GM10248 (cell line): ENCODE results near the gene DISP3.

Experiments used
- CTCF ChIA-PET: fragments of 300-600 bp; sonication (Branson Sonifier 250); formaldehyde crosslinking; extraction: SDS; loops from one replicate; lab custom pipeline; 2021; ENCODE audit warnings: antibody characterized with exemption; lab: Yijun Ruan, JAX
- POLR2A ChIA-PET: fragments of 350-650 bp; sonication (Branson Sonifier 250); formaldehyde crosslinking; extraction: SDS; loops from one replicate; lab custom pipeline; 2020; ENCODE audit warnings: antibody characterized with exemption; lab: Yijun Ruan, JAX
- DNase-seq: peaks from one replicate; pipeline ENCODE4 v3.0.0; 2012; ENCODE audit errors: extremely low spot score
- TF ChIP-seq, protein P1 (sequence below): IDR thresholded peaks from 2 replicates; pipeline ENCODE4 v1.5.1; 2012; ENCODE audit warnings: mild to moderate bottlenecking, low read depth; ENCODE audit errors: extremely low read depth, missing control alignments, control extremely low read depth

Gene DISP3

DNA sequence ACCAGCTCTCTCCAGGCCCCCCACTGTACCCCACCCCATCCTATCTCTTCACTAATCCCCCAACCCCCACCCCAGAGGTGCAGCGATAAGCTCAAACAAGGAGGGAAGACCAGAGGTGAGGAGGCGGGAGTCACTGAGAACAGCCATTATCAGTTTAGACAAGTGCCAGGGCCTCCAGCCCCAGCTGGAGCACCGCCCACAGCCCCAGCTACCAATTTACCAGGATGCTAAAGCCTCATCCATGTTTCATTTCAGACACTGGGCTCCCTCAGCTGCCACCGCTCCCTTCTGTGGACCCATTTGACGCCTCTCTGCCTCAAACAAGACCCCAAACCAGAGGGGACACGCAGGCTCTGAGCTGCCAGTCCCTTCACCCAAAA is 80.6 kb downstream of the DISP3 start:
- ChIA-PET POLR2A (no interaction called here), CTCF (interaction anchor here (1.6 kb wide), 1 partner anchor 8 kb away, joined by 3 read pairs; no protein-coding TSS in a partner anchor)
- TF ChIP-seq, protein P1, sequence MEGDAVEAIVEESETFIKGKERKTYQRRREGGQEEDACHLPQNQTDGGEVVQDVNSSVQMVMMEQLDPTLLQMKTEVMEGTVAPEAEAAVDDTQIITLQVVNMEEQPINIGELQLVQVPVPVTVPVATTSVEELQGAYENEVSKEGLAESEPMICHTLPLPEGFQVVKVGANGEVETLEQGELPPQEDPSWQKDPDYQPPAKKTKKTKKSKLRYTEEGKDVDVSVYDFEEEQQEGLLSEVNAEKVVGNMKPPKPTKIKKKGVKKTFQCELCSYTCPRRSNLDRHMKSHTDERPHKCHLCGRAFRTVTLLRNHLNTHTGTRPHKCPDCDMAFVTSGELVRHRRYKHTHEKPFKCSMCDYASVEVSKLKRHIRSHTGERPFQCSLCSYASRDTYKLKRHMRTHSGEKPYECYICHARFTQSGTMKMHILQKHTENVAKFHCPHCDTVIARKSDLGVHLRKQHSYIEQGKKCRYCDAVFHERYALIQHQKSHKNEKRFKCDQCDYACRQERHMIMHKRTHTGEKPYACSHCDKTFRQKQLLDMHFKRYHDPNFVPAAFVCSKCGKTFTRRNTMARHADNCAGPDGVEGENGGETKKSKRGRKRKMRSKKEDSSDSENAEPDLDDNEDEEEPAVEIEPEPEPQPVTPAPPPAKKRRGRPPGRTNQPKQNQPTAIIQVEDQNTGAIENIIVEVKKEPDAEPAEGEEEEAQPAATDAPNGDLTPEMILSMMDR = no peak
- no peak for DNase-seq

DNA sequence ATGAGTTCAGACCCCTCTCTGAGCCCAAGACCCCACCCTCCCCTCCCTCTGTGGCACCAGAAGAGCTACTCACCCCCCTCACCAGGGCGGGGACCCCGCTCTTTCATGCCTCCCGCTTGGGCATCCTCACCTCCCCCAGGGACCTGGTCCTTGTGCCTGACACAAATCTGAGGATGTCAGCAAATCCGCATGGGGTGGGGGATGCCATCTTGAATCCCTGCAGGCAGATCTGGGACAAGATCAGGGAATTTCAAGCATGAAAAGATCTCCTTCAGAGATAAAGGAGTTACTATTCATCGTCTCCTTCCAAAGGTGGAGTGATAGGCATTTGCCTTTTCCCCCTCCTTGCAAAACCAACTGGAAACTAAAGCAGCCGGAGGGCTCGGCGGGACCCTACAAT is 81.1 kb downstream of the DISP3 start:
- TF ChIP-seq, protein P1 = no peak
- CTCF ChIA-PET = interaction anchor here (1.6 kb wide), 1 partner anchor 9 kb away, joined by 3 read pairs; no protein-coding TSS in a partner anchor
- DNase-seq = no peak
- POLR2A ChIA-PET = no interaction called here

DNA sequence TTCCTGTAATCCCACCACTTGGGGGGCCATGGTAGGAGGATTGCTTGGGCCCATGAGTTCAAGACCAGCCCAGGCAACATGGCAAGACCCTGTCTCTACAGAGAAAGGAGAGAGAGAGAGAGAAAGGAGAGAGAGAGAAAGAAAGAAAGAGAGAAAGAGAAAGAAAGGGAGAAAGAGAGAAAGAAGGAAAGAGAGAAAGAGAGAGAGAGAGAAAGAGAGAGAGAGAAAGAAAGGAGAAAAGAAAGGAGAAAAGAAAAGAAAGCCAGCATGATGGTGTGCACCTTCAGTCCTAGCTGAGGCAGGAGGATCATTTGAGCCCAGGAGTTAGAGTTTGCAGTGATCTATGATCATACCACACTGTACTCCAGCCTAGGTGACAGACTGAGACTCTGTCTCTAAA is 82.8 kb downstream of the DISP3 start:
- no peak for DNase-seq
- ChIA-PET POLR2A (no interaction called here), CTCF (no interaction called here)
- TF ChIP-seq, protein P1 = no peak

DNA sequence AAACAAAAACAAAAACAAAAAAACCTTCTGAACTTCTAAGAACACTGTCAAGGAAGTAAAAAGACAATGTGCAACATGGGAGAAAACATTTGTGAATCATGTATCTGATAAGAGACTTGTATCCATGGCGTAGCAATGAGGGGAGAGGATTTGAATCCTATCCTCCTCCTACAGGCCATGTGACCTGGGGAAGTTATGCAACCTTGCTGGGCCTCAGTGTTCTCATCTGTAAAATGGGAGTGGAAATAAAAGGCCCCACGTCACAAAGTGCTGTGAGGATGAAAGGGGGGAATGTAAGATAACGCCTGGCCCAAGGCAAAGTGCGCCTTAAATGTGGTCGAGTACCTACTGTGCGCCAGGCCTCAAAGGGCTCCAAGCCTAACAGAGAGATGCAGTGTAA is 83.7 kb downstream of the DISP3 start:
- no peak for DNase-seq
- ChIA-PET CTCF (no interaction called here), POLR2A (no interaction called here)
- TF ChIP-seq, protein P1 = no peak

DNA sequence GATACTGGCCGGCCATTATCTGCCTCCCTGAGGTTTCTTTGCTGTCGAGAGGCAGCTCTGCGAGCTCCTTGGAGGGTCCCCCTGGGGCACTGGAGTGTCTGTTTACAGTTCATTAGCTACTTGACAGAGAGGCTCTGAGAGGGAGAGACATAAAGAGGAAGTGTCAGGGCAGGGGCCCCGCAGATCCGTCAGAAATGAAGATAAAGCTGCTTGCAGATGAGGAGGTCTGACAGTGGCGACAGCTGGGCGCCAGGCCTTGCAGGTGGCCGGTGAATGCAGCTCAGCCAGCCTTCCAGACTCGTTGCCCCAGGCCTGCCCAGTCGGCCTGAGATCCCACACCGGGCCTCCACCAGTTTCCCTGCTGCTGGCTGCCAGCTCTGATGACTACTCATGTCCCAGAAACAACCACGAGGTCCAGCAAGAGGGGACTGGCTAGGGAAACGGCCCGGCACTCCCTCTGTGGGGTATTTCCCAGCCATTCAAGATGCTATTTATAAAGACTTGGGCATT is 84.7 kb downstream of the DISP3 start:
- ChIA-PET CTCF (no interaction called here), POLR2A (no interaction called here)

DNA sequence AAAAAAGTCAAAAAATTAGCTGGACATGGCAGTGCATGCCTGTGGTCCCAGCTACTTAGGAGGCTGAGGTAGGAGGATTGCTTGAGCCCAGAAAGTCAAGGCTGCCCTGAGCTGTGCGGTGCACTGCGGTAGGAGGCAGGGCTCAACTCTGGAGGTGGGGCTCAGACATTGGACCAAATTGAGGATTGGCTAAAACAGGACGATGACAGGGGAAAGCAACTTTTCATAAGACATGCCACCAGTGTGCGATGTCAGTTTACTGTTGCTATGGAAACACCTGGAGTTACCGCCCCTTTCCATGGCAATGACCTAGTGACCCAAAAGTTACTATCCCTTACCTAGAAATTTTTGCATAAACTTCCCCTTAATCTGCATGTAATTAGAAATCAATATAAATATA is 85.3 kb downstream of the DISP3 start:
- ChIA-PET POLR2A (no interaction called here), CTCF (no interaction called here)
- TF ChIP-seq, protein P1 = no peak
- DNase-seq = no peak

More for the DNA sequence above, 84.7 kb downstream of the DISP3 start:
- TF ChIP-seq, protein P1 = no peak
- no peak for DNase-seq
